Testis (tissue), 2 donors: Measurements from ENCODE around the gene GOSR1.
"Not testable (repeated sequence)": the region's sequence is repeated elsewhere in the genome, so short reads cannot be mapped to it uniquely, and the experiment has no call there.

ENCODE experiments used
- CTCF ChIP-seq, 3 experiments: fragments of 450-650 bp in 2 of 3; fragments of 200-600 bp in 1 of 3; sonication (generic) in 1 of 3; IDR thresholded peaks; one replicate each; pipeline ENCODE4 v1.5.1; 2016 to 2019; ENCODE audit warnings: antibody characterized with exemption in 3 of 3, mild to moderate bottlenecking in 2 of 3, moderate library complexity in 1 of 3
- POLR2A ChIP-seq: fragments of 450-650 bp; IDR thresholded peaks from one replicate; pipeline ENCODE4 v1.6.1; 2017; ENCODE audit warnings: antibody characterized with exemption, mild to moderate bottlenecking, moderate library complexity

GRCh38 chr17:30446640-30447039 lies 30.6 kb upstream of the GOSR1 start:
- not testable (repeated sequence) for TF ChIP-seq CTCF (IDR thresholded peaks at IDR 0.05); POLR2A
